ENCODE measurements around the gene CLEC2D.
"Not testable (repeated sequence)": the region's sequence is repeated elsewhere in the genome, so short reads cannot be mapped to it uniquely, and the experiment has no call there.

The CLEC2D gene

GRCh38 chr12:9661720-9662119 lies 7.8 kb upstream of the CLEC2D start:
- DNase-seq = no peak

- DNase-seq = no peak
Observed at GRCh38 chr12:9662488-9662887, 7.0 kb upstream of the CLEC2D start.

GRCh38 chr12:9667403-9668160 lies 1.9 kb upstream of the CLEC2D start:
- DNase-seq = no peak

- DNase-seq = no peak
Observed at GRCh38 chr12:9668161-9669018, 1.1 kb upstream of the CLEC2D start.

- no peak for DNase-seq
Observed at GRCh38 chr12:9669019-9669326, 540 bp upstream of the CLEC2D start.

GRCh38 chr12:9672340-9672739 lies 2.8 kb downstream of the CLEC2D start:
- not testable (repeated sequence) for DNase-seq

GRCh38 chr12:9673404-9674225 lies 4.1 kb downstream of the CLEC2D start:
- no peak for DNase-seq

- no peak for DNase-seq
Observed at GRCh38 chr12:9674226-9674590, 4.7 kb downstream of the CLEC2D start.

- DNase-seq = not testable (repeated sequence)
Observed at GRCh38 chr12:9682508-9682907, 13.0 kb downstream of the CLEC2D start.

- not testable (repeated sequence) for DNase-seq
Observed at GRCh38 chr12:9682949-9683348, 13.4 kb downstream of the CLEC2D start.

- DNase-seq = not testable (repeated sequence)
Observed at GRCh38 chr12:9685366-9685765, 15.9 kb downstream of the CLEC2D start.

GRCh38 chr12:9685915-9686314 lies 16.4 kb downstream of the CLEC2D start:
- DNase-seq = no peak

GRCh38 chr12:9687228-9687627 lies 17.7 kb downstream of the CLEC2D start:
- no peak for DNase-seq

GRCh38 chr12:9692909-9693308 lies 23.4 kb downstream of the CLEC2D start:
- DNase-seq = no peak

- DNase-seq = no peak
Observed at GRCh38 chr12:9694241-9694640, 24.7 kb downstream of the CLEC2D start.

GRCh38 chr12:9695150-9695549 lies 25.6 kb downstream of the CLEC2D start:
- DNase-seq = not testable (repeated sequence)

- not testable (repeated sequence) for DNase-seq
Observed at GRCh38 chr12:9695661-9696060, 26.1 kb downstream of the CLEC2D start.

GRCh38 chr12:9697619-9698018 lies 28.1 kb downstream of the CLEC2D start:
- DNase-seq = no peak

- no peak for DNase-seq
Observed at GRCh38 chr12:9698681-9699080, 29.2 kb downstream of the CLEC2D start.

GRCh38 chr12:9699269-9699897 lies 29.9 kb downstream of the CLEC2D start:
- no peak for DNase-seq

GRCh38 chr12:9699898-9700605 lies 30.5 kb downstream of the CLEC2D start:
- DNase-seq = no peak

- DNase-seq = no peak
Observed at GRCh38 chr12:9700606-9700956, 31.1 kb downstream of the CLEC2D start.
